Sigmoid colon (tissue), 7 donors: ENCODE results near the gene ACAN. TPM values are rescaled to one million over a fixed set of nuclear protein-coding genes. Genes with fewer than 3 reads are reported as not detected.
A peak's percentile ranks its signal among the peaks of the same experiment; 100 is the strongest.

ENCODE experiments used
- DNase-seq: peaks from one replicate; pipeline ENCODE4 v3.0.0-alpha.2; 2019
- H3K27ac ChIP-seq, 4 donors: fragments of 200-600 bp; sonication (generic); one replicate each; pipeline ENCODE4 v1.5.1; 2016 to 2019; ENCODE audit warnings: mild to moderate bottlenecking in 1 of 4
- H3K27me3 ChIP-seq, 3 donors: fragments of 200-600 bp; sonication (generic); one replicate each; pipeline ENCODE4 v1.5.1; 2019; ENCODE audit warnings: mild to moderate bottlenecking in 1 of 3
- H3K36me3 ChIP-seq, 4 donors: fragments of 200-600 bp; sonication (generic); one replicate each; pipeline ENCODE4 v1.5.1; 2016 to 2019
- H3K4me1 ChIP-seq, 4 donors: fragments of 200-600 bp; sonication (generic); one replicate each; pipeline ENCODE4 v1.5.1; 2017 to 2019
- H3K4me3 ChIP-seq, 4 donors: fragments of 200-600 bp; sonication (generic); one replicate each; pipeline ENCODE4 v1.5.1; 2017 to 2019; ENCODE audit warnings: mild to moderate bottlenecking in 2 of 4, moderate library complexity in 1 of 4
- H3K9me3 ChIP-seq, 4 donors: fragments of 200-600 bp in 3 of 4; sonication (generic) in 3 of 4; one replicate each; pipeline versions ENCODE4 v1.5.1 to v1.6.1; 2013 to 2019
- CTCF ChIP-seq, 4 experiments: fragments of 450-650 bp in 3 of 4; fragments of 200-600 bp in 1 of 4; IDR thresholded peaks; one replicate each; pipeline ENCODE4 v1.5.1; 2016 to 2019; ENCODE audit warnings: antibody characterized with exemption in 4 of 4, mild to moderate bottlenecking in 3 of 4, moderate library complexity in 2 of 4
- EP300 ChIP-seq, 4 donors: sonication (generic); formaldehyde crosslinking; IDR thresholded peaks; one replicate each; pipeline ENCODE4 v1.6.1; 2017; ENCODE audit warnings: antibody characterized with exemption in 4 of 4
- POLR2A ChIP-seq, 2 donors: fragments of 450-650 bp; IDR thresholded peaks; one replicate each; pipeline ENCODE4 v1.6.1; 2016; ENCODE audit warnings: antibody characterized with exemption in 2 of 2, mild to moderate bottlenecking in 2 of 2, moderate library complexity in 2 of 2
- POLR2AphosphoS5 ChIP-seq, 4 donors: sonication (generic); formaldehyde crosslinking; IDR thresholded peaks; one replicate each; pipeline ENCODE4 v1.6.1; 2017; ENCODE audit warnings: antibody characterized with exemption in 4 of 4
- whole genome bisulfite sequencing, 2 donors: extraction: QIAGEN DNeasy Blood & Tissue Kit; methylation state at CpG; one replicate each; pipeline ENCODE4 v1.1.7; 2013; 5-methylcytosine and 5-hydroxymethylcytosine counted together
- intact Hi-C: fragments of 100-400 bp; cut with DNase I; formaldehyde crosslinking; loops from one replicate; pipeline ENCODE4 v1.15.1; 2023
- polyA plus RNA-seq, 3 donors: library from polyadenylated mRNA; stranded (reverse); fragments of 200-250 nt; gene quantifications; one replicate each; pipeline ENCODE4 v1.2.3, GENCODE V29; 2013
- total RNA-seq, 4 donors: library from RNA; depleted of rRNA; stranded (reverse); fragments of >200 nt; gene quantifications; one replicate each; pipeline ENCODE4 v1.1.0, GENCODE V29; 2016
- donor health status: healthy with polysubstance abuse.
- donor health status: Bipolar disorder and iron deficiency.
- donor health status: healthy.

The ACAN gene
- total and polyA plus RNA-seq, 7 donors, result 0.17 to 0.36 TPM; not detected in 5

GRCh38 chr15:88909956-88910831 lies 107.0 kb downstream of the ACAN start:
- no peak overlapping the region for H3K4me3 ChIP-seq
- peak; percentile 69 for DNase-seq
- peaks cover 0 to 22% (median 0%) of the 10 kb centered on the region in 4 donors for H3K36me3 ChIP-seq
- H3K27me3 ChIP-seq, result no peaks in the 10 kb centered on the region
- intact Hi-C loops, result no loop called here
- H3K4me1 ChIP-seq, result peaks cover 0 to 20% (median 16%) of the 10 kb centered on the region in 4 donors
- TF ChIP-seq EP300 (IDR thresholded peaks at IDR 0.05) (no peak), POLR2A (IDR thresholded peaks at IDR 0.05) (no peak), CTCF (IDR thresholded peaks at IDR 0.05) (no peak), POLR2AphosphoS5 (IDR thresholded peaks at IDR 0.05) (no peak)
- H3K27ac ChIP-seq, result peak overlapping the region in 1 of 4 donors; percentile 94
- no peaks in the 10 kb centered on the region for H3K9me3 ChIP-seq
- WGBS, 2 donors, result 86 to 89% methylated on average over 12 of the region's 12 CpGs

GRCh38 chr15:88911766-88912118 lies 108.5 kb downstream of the ACAN start:
- Histone ChIP-seq H3K4me3 (peak overlapping the region; percentile 62 to 83 (median 76)), H3K27ac (peak overlapping the region; percentile 71 to 94 (median 80)), H3K9me3 (no peaks in the 10 kb centered on the region), H3K27me3 (no peaks in the 10 kb centered on the region), H3K36me3 (peaks cover 0 to 12% (median 0%) of the 10 kb centered on the region in 4 donors), H3K4me1 (peaks cover 0 to 17% (median 13%) of the 10 kb centered on the region in 4 donors)
- 78 to 86% methylated on average over 5 of the region's 5 CpGs for WGBS, 2 donors
- TF ChIP-seq POLR2AphosphoS5 (IDR thresholded peaks at IDR 0.05) (no peak), EP300 (IDR thresholded peaks at IDR 0.05) (no peak), CTCF (IDR thresholded peaks at IDR 0.05) (no peak)
- peak; percentile 58 for DNase-seq
- intact Hi-C loops, result no loop called here

GRCh38 chr15:88912500-88912921 lies 109.3 kb downstream of the ACAN start:
- Histone ChIP-seq H3K9me3 (no peaks in the 10 kb centered on the region), H3K36me3 (peaks cover 0 to 6% (median 0%) of the 10 kb centered on the region in 4 donors), H3K4me1 (peaks cover 0 to 17% (median 13%) of the 10 kb centered on the region in 4 donors), H3K27ac (peak overlapping the region; percentile 71 to 94 (median 80)), H3K4me3 (peak overlapping the region; percentile 62 to 83 (median 76)), H3K27me3 (no peaks in the 10 kb centered on the region)
- intact Hi-C loops, result no loop called here
- no peak for TF ChIP-seq POLR2A (IDR thresholded peaks at IDR 0.05)
- TF ChIP-seq EP300 (IDR thresholded peaks at IDR 0.05), result no peak
- no peak for TF ChIP-seq CTCF (IDR thresholded peaks at IDR 0.05)
- TF ChIP-seq POLR2AphosphoS5 (IDR thresholded peaks at IDR 0.05), result no peak
- 27 to 29% methylated on average over 20 of the region's 20 CpGs for WGBS, 2 donors
- no peak for DNase-seq

- peaks cover 0 to 6% (median 0%) of the 10 kb centered on the region in 4 donors for H3K36me3 ChIP-seq
- intact Hi-C loops, result no loop called here
- TF ChIP-seq EP300 (IDR thresholded peaks at IDR 0.05) (no peak), CTCF (IDR thresholded peaks at IDR 0.05) (peak in 1 of 4 experiments; percentile 9), POLR2A (IDR thresholded peaks at IDR 0.05) (no peak), POLR2AphosphoS5 (IDR thresholded peaks at IDR 0.05) (peak; percentile 58 to 83 (median 80))
- H3K4me1 ChIP-seq, result peaks cover 0 to 17% (median 13%) of the 10 kb centered on the region in 4 donors
- peak; percentile 85 for DNase-seq
- 1% methylated on average over 67 of the region's 67 CpGs for WGBS, 2 donors
- no peaks in the 10 kb centered on the region for H3K27me3 ChIP-seq
- peak within 1 kb of the TSS; percentile 62 to 83 (median 76) for H3K4me3 ChIP-seq
- H3K27ac ChIP-seq, result peak within 1 kb of the TSS; percentile 71 to 94 (median 80)
- no peaks in the 10 kb centered on the region for H3K9me3 ChIP-seq
Measured at GRCh38 chr15:88913017-88913849, 110.0 kb downstream of the ACAN start, which contains the start of gene MFGE8. MFGE8 (minus strand) TSS chr15:88913379; CDS start chr15:88913319, 60 bp downstream.
